ENCODE results near the gene CBX8. TPM values are rescaled to one million over a fixed set of nuclear protein-coding genes. Genes with fewer than 3 reads are reported as not detected.

CBX8 gene
- total RNA-seq, 1 experiment from 2014 or later: 2.0 TPM

DNA sequence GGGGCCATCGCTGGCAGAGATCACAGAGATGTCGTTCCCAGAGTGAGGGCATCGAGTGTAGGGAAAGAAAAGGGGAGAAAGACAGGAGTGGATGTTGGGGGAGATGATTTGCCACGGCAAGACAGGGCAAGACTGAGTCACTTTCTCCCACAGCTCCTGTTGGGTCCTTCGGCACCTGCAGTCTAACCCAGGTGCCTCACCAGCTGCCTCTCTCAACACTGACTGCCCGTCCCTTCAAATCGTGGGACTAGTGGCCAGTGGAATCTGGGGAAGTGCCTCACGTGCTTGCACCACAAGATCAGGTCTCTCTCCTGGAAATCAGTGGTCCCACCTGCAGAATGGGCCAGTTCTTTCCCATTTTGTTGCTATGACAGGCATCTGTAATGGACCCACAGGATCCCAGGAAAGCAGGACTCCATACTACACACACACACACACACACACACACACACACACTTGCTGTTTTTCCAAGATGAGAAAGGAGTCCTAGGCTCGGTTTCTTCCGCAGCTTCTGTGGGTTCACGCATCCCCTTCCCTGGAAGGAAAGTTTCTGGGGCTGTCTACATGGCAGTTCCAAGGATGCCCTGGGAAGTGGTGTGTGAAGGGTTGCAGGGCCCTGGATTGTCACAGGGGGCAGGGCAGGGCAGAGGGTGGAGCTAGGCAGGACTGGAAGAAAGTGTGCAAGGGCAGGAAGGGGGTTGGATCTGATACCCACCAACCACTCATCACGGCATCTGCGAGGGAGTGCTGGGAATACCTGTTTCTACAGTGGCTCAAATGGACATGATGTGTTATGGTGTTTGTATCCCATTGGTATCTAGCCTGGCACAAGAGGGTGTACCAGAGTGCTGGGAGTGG lies 10.2 kb upstream of the CBX8 start (continued):
- TF ChIP-seq, protein P1, sequence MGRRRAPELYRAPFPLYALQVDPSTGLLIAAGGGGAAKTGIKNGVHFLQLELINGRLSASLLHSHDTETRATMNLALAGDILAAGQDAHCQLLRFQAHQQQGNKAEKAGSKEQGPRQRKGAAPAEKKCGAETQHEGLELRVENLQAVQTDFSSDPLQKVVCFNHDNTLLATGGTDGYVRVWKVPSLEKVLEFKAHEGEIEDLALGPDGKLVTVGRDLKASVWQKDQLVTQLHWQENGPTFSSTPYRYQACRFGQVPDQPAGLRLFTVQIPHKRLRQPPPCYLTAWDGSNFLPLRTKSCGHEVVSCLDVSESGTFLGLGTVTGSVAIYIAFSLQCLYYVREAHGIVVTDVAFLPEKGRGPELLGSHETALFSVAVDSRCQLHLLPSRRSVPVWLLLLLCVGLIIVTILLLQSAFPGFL (CRISPR knock-in tag; IDR thresholded peaks at IDR 0.05; ENCODE audit: borderline replicate concordance): no peak
- no peak for TF ChIP-seq CBFB (CRISPR knock-in tag; IDR thresholded peaks at IDR 0.05; ENCODE audit: low read depth)

DNA sequence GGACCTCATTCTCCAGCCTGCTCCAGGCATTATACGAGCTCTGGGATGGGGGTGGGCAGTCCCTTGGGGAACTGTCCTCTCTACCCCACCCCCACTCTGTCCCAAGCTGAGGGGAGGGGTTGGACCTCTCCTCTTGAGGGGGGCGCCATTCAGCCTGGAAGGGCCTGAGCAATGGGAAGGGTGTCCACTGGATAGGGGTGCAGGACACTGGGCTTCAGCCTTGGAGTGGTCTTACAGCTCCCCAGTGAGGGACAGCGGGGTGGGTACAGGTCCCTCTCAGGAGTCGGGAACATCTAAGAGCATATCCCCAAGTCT lies 9.5 kb upstream of the CBX8 start:
- no peaks in the 10 kb centered on the region for H3K9me3 Mint-ChIP-seq
- no peak overlapping the region for H3K27ac Mint-ChIP-seq
- ChIA-PET CTCF (interaction anchor here (0.6 to 20.8 kb wide), 10 partner anchors 8 to 164 kb away, joined by 3 to 464 read pairs (median 8); partner anchors contain the start of genes CBX4 and CBX8), POLR2A (interaction anchor here (0.7 to 7.0 kb wide), 2 partner anchors 29 to 33 kb away, joined by 3 to 68 read pairs; partner anchors contain the start of gene CBX4)
- TF ChIP-seq, protein P2, sequence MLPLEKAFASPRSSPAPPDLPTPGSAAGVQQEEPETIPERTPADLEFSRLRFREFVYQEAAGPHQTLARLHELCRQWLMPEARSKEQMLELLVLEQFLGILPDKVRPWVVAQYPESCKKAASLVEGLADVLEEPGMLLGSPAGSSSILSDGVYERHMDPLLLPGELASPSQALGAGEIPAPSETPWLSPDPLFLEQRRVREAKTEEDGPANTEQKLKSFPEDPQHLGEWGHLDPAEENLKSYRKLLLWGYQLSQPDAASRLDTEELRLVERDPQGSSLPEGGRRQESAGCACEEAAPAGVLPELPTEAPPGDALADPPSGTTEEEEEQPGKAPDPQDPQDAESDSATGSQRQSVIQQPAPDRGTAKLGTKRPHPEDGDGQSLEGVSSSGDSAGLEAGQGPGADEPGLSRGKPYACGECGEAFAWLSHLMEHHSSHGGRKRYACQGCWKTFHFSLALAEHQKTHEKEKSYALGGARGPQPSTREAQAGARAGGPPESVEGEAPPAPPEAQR (CRISPR knock-in tag; IDR thresholded peaks at IDR 0.05): no peak
- TF ChIP-seq, protein P3, sequence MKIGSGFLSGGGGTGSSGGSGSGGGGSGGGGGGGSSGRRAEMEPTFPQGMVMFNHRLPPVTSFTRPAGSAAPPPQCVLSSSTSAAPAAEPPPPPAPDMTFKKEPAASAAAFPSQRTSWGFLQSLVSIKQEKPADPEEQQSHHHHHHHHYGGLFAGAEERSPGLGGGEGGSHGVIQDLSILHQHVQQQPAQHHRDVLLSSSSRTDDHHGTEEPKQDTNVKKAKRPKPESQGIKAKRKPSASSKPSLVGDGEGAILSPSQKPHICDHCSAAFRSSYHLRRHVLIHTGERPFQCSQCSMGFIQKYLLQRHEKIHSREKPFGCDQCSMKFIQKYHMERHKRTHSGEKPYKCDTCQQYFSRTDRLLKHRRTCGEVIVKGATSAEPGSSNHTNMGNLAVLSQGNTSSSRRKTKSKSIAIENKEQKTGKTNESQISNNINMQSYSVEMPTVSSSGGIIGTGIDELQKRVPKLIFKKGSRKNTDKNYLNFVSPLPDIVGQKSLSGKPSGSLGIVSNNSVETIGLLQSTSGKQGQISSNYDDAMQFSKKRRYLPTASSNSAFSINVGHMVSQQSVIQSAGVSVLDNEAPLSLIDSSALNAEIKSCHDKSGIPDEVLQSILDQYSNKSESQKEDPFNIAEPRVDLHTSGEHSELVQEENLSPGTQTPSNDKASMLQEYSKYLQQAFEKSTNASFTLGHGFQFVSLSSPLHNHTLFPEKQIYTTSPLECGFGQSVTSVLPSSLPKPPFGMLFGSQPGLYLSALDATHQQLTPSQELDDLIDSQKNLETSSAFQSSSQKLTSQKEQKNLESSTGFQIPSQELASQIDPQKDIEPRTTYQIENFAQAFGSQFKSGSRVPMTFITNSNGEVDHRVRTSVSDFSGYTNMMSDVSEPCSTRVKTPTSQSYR (CRISPR knock-in tag; IDR thresholded peaks at IDR 0.05): 0 out of 2 replicates have a peak, but pooled peaks have one; percentile 10
- DNase-seq (ENCODE audit: low spot score) (no peak), ATAC-seq (no peak)
- H3K27me3 Mint-ChIP-seq (ENCODE audit: low read depth): peaks cover 97% of the 10 kb centered on the region
- H3K36me3 Mint-ChIP-seq: no peaks in the 10 kb centered on the region
- H3K4me3 Mint-ChIP-seq: no peak overlapping the region
- H3K4me1 Mint-ChIP-seq: peaks cover 54% of the 10 kb centered on the region

DNA sequence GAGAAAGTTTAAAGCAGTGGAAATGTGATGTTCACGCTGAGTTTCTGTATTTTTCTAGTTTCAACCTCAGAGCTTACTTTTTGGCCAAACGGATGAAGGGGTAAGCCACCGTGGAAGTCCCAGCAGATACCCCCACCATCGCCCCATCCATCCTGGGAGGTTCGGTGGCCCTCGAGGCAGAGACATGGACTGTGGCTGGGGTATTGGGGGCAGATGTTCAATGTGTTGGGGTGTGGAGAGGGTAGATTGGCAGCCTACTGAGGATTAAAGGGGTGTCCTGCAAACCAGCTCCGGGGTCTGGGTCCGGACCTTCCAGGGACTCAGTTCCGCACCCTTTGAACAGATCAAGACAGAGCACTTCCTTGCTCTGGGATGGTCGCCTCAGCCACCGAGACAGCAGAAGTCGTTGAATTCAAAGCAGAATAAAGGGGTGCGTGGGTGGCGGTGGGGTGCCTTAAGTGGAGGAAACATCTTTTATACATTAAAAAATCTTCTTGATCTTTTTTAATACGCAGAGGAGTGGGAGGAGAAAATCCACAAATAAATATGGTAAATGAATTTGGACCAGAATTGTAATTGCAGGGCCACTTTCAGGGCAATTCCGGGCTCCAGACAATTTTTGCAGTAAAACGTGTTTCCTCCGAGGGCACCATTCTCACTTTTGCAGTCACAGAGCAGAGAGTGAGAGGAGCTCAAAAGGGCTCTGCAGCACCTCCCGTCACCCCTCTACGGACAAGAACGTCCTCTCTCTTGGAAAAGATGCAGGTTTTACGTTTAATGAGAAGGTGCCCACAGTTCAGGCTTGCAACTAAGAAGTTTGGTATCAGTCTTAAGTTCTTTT lies 8.2 kb upstream of the CBX8 start:
- Mint-ChIP-seq H3K27ac (no peak overlapping the region), H3K27me3 (ENCODE audit: low read depth) (peaks cover 98% of the 10 kb centered on the region), H3K4me3 (peak overlapping the region; percentile 53; the same call in 1 of the 2 replicates), H3K4me1 (peaks cover 55% of the 10 kb centered on the region), H3K36me3 (no peaks in the 10 kb centered on the region), H3K9me3 (no peaks in the 10 kb centered on the region)
- ATAC-seq: no peak
- POLR2A ChIA-PET: interaction anchor here (2.9 kb wide), 1 partner anchor 31 kb away, joined by 11 read pairs; no protein-coding TSS in a partner anchor
- DNase-seq (ENCODE audit: low spot score): no peak
- CTCF ChIA-PET: interaction anchor here (0.6 to 20.8 kb wide), 12 partner anchors 7 to 951 kb away, joined by 3 to 464 read pairs (median 5); partner anchors contain the start of gene CBX4
- TF ChIP-seq, protein P4, sequence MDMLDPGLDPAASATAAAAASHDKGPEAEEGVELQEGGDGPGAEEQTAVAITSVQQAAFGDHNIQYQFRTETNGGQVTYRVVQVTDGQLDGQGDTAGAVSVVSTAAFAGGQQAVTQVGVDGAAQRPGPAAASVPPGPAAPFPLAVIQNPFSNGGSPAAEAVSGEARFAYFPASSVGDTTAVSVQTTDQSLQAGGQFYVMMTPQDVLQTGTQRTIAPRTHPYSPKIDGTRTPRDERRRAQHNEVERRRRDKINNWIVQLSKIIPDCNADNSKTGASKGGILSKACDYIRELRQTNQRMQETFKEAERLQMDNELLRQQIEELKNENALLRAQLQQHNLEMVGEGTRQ (CRISPR knock-in tag; IDR thresholded peaks at IDR 0.05): no peak
- TF ChIP-seq ZNF671 (CRISPR knock-in tag; IDR thresholded peaks at IDR 0.05) (no peak), CBFB (CRISPR knock-in tag; IDR thresholded peaks at IDR 0.05; ENCODE audit: low read depth) (no peak), GTF2I (CRISPR knock-in tag; conservative IDR thresholded peaks at IDR 0.05) (no peak), CREB1 (CRISPR knock-in tag; IDR thresholded peaks at IDR 0.05) (no peak), GRHL2 (CRISPR knock-in tag; IDR thresholded peaks at IDR 0.05; ENCODE audit: insufficient replicate concordance, severe bottlenecking) (no peak)
- TF ChIP-seq, protein P5, sequence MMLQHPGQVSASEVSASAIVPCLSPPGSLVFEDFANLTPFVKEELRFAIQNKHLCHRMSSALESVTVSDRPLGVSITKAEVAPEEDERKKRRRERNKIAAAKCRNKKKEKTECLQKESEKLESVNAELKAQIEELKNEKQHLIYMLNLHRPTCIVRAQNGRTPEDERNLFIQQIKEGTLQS (CRISPR knock-in tag; conservative IDR thresholded peaks at IDR 0.05): no peak

Data from WTC11 (cell line).